HepG2 (cell line): Measurements from ENCODE around the gene SLC41A3. TPM values are rescaled to one million over a fixed set of nuclear protein-coding genes. Genes with fewer than 3 reads are reported as not detected.

Experiments
- ATAC-seq: fragments of 200-7000 bp; cut with Tn5 transposase; 3 replicates; pipeline ENCODE4 v1.9.1; 2020; ENCODE audit warnings: mild to moderate bottlenecking, moderate library complexity
- BruUV-seq: library from RNA; stranded (reverse); fragments of 400-500 nt; replicated peaks from 2 replicates; lab custom pipeline; 2021; lab: Mats Ljungman, UMichigan
- CTCF ChIA-PET: fragments of 300-600 bp; formaldehyde crosslinking; extraction: SDS; loops from one replicate; lab custom pipeline; 2021; ENCODE audit warnings: low total read pairs, inconsistent platforms, low intra/inter-chr PET ratio; lab: Yijun Ruan, JAX
- POLR2A ChIA-PET: fragments of 350-600 bp; sonication (Branson Sonifier 250); formaldehyde crosslinking; loops from one replicate; lab custom pipeline; 2020; ENCODE audit warnings: antibody characterized with exemption, inconsistent platforms; lab: Yijun Ruan, JAX
- DNase-seq: peaks from one replicate; pipeline ENCODE4 v3.0.0-alpha.2; 2015; ENCODE audit warnings: low spot score
- FAIRE-seq: peaks from 3 replicates; lab custom pipeline; 2011; peaks lifted over from hg19 to GRCh38; lab: Jason Lieb, UNC
- H2AFZ ChIP-seq: one replicate; pipeline ENCODE4 v1.6.1; 2011; ENCODE audit warnings: low read length, inconsistent platforms
- H3K27ac ChIP-seq: fragments of 300-600 bp; 3 replicates; pipeline ENCODE4 v1.8.0; 2011; ENCODE audit warnings: mixed run types, mild to moderate bottlenecking, mixed read lengths, low read length, inconsistent platforms; ENCODE audit not compliant: insufficient read depth; ENCODE audit errors: extremely low read length
- H3K27me3 ChIP-seq, 2 experiments: fragments of 200-600 bp in 1 of 2; 2 replicates in 1 of 2; 3 replicates in 1 of 2; pipeline versions ENCODE4 v1.6.0 to v1.8.0; 2011; ENCODE audit warnings: low read length in 2 of 2, mild to moderate bottlenecking in 2 of 2, moderate library complexity in 2 of 2, inconsistent platforms in 1 of 2; ENCODE audit not compliant: insufficient read depth in 2 of 2, control insufficient read depth in 1 of 2
- H3K36me3 ChIP-seq, 2 experiments: fragments of 200-600 bp in 1 of 2; replicated peaks in 1 of 2; 2 replicates in 1 of 2; 3 replicates in 1 of 2; pipeline versions ENCODE4 v1.5.1 to v1.8.0; 2011; ENCODE audit warnings: low read length in 2 of 2, inconsistent platforms in 1 of 2; ENCODE audit not compliant: insufficient read depth in 2 of 2, control insufficient read depth in 1 of 2
- H3K4me1 ChIP-seq: 2 replicates; pipeline ENCODE4 v1.5.1; 2012; ENCODE audit warnings: low read length, inconsistent platforms; ENCODE audit not compliant: insufficient read depth
- H3K4me2 ChIP-seq: 2 replicates; pipeline ENCODE4 v1.6.0; 2011; ENCODE audit warnings: low read depth, low read length, inconsistent platforms
- H3K4me3 ChIP-seq, 3 experiments: fragments of 200-600 bp in 1 of 3; sonication (generic), shearing (Covaris generic) in 1 of 3; replicated peaks in 1 of 3; 2 replicates each; pipeline ENCODE4 v1.5.1; 2011 to 2016; ENCODE audit warnings: low read length in 3 of 3, inconsistent platforms in 2 of 3, low read depth in 2 of 3, mild to moderate bottlenecking in 2 of 3, control low read depth in 1 of 3, mixed read lengths in 1 of 3; ENCODE audit not compliant: insufficient read depth in 1 of 3
- H3K79me2 ChIP-seq: one replicate; pipeline ENCODE4 v1.6.1; 2011; ENCODE audit warnings: low read length, inconsistent platforms; ENCODE audit not compliant: insufficient read depth
- H3K9ac ChIP-seq: 2 replicates; pipeline ENCODE4 v1.6.0; 2011; ENCODE audit warnings: mild to moderate bottlenecking, low read depth, low read length, inconsistent platforms; ENCODE audit not compliant: insufficient read depth
- H3K9me3 ChIP-seq: 2 replicates; pipeline ENCODE4 v1.5.1; 2012; ENCODE audit warnings: mild to moderate bottlenecking, low read length
- H4K20me1 ChIP-seq: 2 replicates; pipeline ENCODE4 v1.6.0; 2011; ENCODE audit warnings: inconsistent platforms, mild to moderate bottlenecking, low read length, moderate library complexity; ENCODE audit not compliant: insufficient read depth
- AGO2 ChIP-seq: fragments of 200-400 bp; formaldehyde crosslinking; optimal IDR thresholded peaks from 2 replicates; pipeline ENCODE3; 2017; ENCODE audit warnings: mild to moderate bottlenecking, low read depth, low read length, moderate library complexity
- CHD4 ChIP-seq: fragments of 200-600 bp; sonication (generic); IDR thresholded peaks from 2 replicates; pipeline ENCODE4 v1.7.0; 2017; ENCODE audit warnings: mild to moderate bottlenecking, low read length, borderline replicate concordance
- GPBP1L1 ChIP-seq: sonication (generic); formaldehyde crosslinking; IDR thresholded peaks from 2 replicates; pipeline ENCODE4 v1.5.0; 2020; ENCODE audit warnings: mild to moderate bottlenecking, missing genetic modification reagents
- GTF3A ChIP-seq: sonication (generic); formaldehyde crosslinking; conservative IDR thresholded peaks from 2 replicates; pipeline ENCODE4 v1.4.0; 2020; ENCODE audit warnings: mild to moderate bottlenecking, missing genetic modification reagents
- HES4 ChIP-seq: sonication (generic); formaldehyde crosslinking; IDR thresholded peaks from 2 replicates; pipeline ENCODE4 v1.9.0; 2021; ENCODE audit warnings: mild to moderate bottlenecking, missing genetic modification reagents, borderline replicate concordance
- NR2F2 ChIP-seq: IDR thresholded peaks from 2 replicates; pipeline ENCODE4 v1.6.1; 2012; ENCODE audit warnings: low read depth, inconsistent platforms, borderline replicate concordance
- PAF1 ChIP-seq: IDR thresholded peaks from 2 replicates; pipeline ENCODE4 v1.6.1; 2016; ENCODE audit warnings: missing genetic modification reagents, missing compliant biosample characterization
- SCMH1 ChIP-seq: sonication (generic); formaldehyde crosslinking; IDR thresholded peaks from 2 replicates; pipeline ENCODE4 v1.9.0; 2021; ENCODE audit warnings: missing genetic modification reagents, mild to moderate bottlenecking, borderline replicate concordance
- SMYD3 ChIP-seq: sonication (generic); formaldehyde crosslinking; IDR thresholded peaks from 2 replicates; pipeline ENCODE4 v1.8.1; 2023; ENCODE audit warnings: mild to moderate bottlenecking, missing genetic modification reagents
- TOE1 ChIP-seq: sonication (generic); formaldehyde crosslinking; IDR thresholded peaks from 2 replicates; pipeline ENCODE4 v1.4.0; 2020; ENCODE audit warnings: mild to moderate bottlenecking, missing genetic modification reagents
- ZNF503 ChIP-seq: sonication (generic); formaldehyde crosslinking; IDR thresholded peaks from 2 replicates; pipeline ENCODE4 v1.4.0; 2020; ENCODE audit warnings: missing genetic modification reagents
- ZNF572 ChIP-seq: sonication (generic); formaldehyde crosslinking; IDR thresholded peaks from 2 replicates; pipeline ENCODE4 v1.5.1; 2020; ENCODE audit warnings: mild to moderate bottlenecking, missing genetic modification reagents
- ZNF678 ChIP-seq: sonication (generic); formaldehyde crosslinking; IDR thresholded peaks from 2 replicates; pipeline ENCODE4 v1.4.0; 2020; ENCODE audit warnings: mild to moderate bottlenecking, missing genetic modification reagents
- ZNF761 ChIP-seq: sonication (generic); formaldehyde crosslinking; conservative IDR thresholded peaks from 2 replicates; pipeline ENCODE4 v1.4.0; 2020; ENCODE audit warnings: mild to moderate bottlenecking, missing genetic modification reagents
- WGBS: methylation state at CpG from one replicate; pipeline ENCODE4 v1.1.6; 2017; ENCODE audit warnings: low lambda C conversion rate; 5-methylcytosine and 5-hydroxymethylcytosine counted together
- in situ Hi-C: cut with HindIII; loops from 2 replicates; pipeline ENCODE4 v1.10.0; 2017; ENCODE audit warnings: low pct_unique_long_range_greater_than_20kb; ENCODE audit not compliant: extremely low pct_ligation_motif_present
- intact Hi-C: fragments of 100-400 bp; cut with micrococcal nuclease; formaldehyde crosslinking; loops from one replicate; pipeline ENCODE4 v1.10.0; 2022; ENCODE audit not compliant: unreplicated experiment
- polyA plus RNA-seq, 8 experiments: library from polyadenylated mRNA; depleted of rRNA in 3 of 8; stranded (reverse) in 7 of 8; unstranded in 1 of 8; fragments of >200 nt; fragmentation: Illumina TruSeq in 4 of 8; extraction: Trizol in 4 of 8; gene quantifications; 2 replicates each; pipeline versions ENCODE4 v1.2.1 to v1.2.3, GENCODE V29; 2011 to 2016; ENCODE audit warnings: low read depth in 4 of 8, missing spikeins in 1 of 8, mixed read lengths in 1 of 8; ENCODE audit not compliant: insufficient read depth in 1 of 8
- total RNA-seq, 5 experiments: library from RNA; depleted of rRNA; stranded (reverse); fragments of >200 nt; fragmentation: Illumina TruSeq; extraction: Trizol; gene quantifications; 2 replicates each; pipeline ENCODE4 v1.2.3, GENCODE V29; 2016; ENCODE audit warnings: low read depth in 1 of 5

The SLC41A3 gene
- total and polyA plus RNA-seq, 2 of the 13 experiments (the other 11 are each of a cell fraction or from before 2014, with no cell fraction given), result 26.0 to 71.1 TPM

- Histone ChIP-seq H3K9me3 (peaks cover 12% of the 10 kb centered on the region), H3K4me1 (peaks cover 27% of the 10 kb centered on the region), H3K9ac (peak overlapping the region; percentile 78), H3K4me2 (peak overlapping the region; percentile 79), H3K27me3 (no peaks in the 10 kb centered on the region), H4K20me1 (no peaks in the 10 kb centered on the region), H2AFZ (no peak overlapping the region), H3K36me3 (no peaks in the 10 kb centered on the region), H3K79me2 (no peaks in the 10 kb centered on the region), H3K4me3 (peak overlapping the region; percentile 79 to 94 (median 82)), H3K27ac (peak overlapping the region; percentile 76)
- DNase-seq (no peak), FAIRE-seq (no peak), ATAC-seq (no peak)
- TF ChIP-seq ZNF503 (CRISPR knock-in tag), result no peak
- TF ChIP-seq GTF3A, result no peak
- no peak for TF ChIP-seq ZNF572 (CRISPR knock-in tag)
- no peak for TF ChIP-seq NR2F2
- TF ChIP-seq CHD4, result 0 out of 2 replicates have a peak, but pooled peaks have one; percentile 20
- no peak for TF ChIP-seq SCMH1 (CRISPR knock-in tag)
- TF ChIP-seq TOE1 (CRISPR knock-in tag), result no peak
- no peak for TF ChIP-seq ZNF678 (CRISPR knock-in tag)
- no peak for TF ChIP-seq ZNF761 (CRISPR knock-in tag)
- no peak for TF ChIP-seq GPBP1L1
- TF ChIP-seq PAF1 (CRISPR knock-in tag), result no peak
- TF ChIP-seq AGO2, result peak; percentile 9
- no peak for TF ChIP-seq SMYD3
- no peak for TF ChIP-seq HES4 (CRISPR knock-in tag)
- in situ Hi-C loops (no loop called here), intact Hi-C loops (loop anchor here (5.0 kb wide), 2 partner anchors 91 to 111 kb away; no protein-coding TSS in a partner anchor)
- 20% methylated on average over 3 of the region's 3 CpGs for WGBS
- no TSS peak for BruUV-seq
- ChIA-PET CTCF (no interaction called here), POLR2A (no interaction called here)
Measured at GRCh38 chr3:126083138-126083445, 832 bp downstream of the SLC41A3 start.
